NCI-H2227 (cell line): ENCODE measurements around the gene CD302.
A peak's percentile ranks its signal among the peaks of the same experiment; 100 is the strongest.
"Not testable (repeated sequence)": the region's sequence is repeated elsewhere in the genome, so short reads cannot be mapped to it uniquely, and the experiment has no call there.

Source experiments
- DNase-seq: peaks from one replicate; lab custom pipeline; 2025; ENCODE audit not compliant: unreplicated experiment; lab: John Stamatoyannopoulos, UW

Gene CD302

GRCh38 chr2:159797543-159798375 lies at the start of gene CD302:
CD302 (minus strand) TSS chr2:159798208; CDS start chr2:159798198, 10 bp downstream.
- DNase-seq = peak; percentile 86

GRCh38 chr2:159846564-159846963 lies 48.6 kb upstream of the CD302 start:
- no peak for DNase-seq

- DNase-seq = no peak
Measured at GRCh38 chr2:159840616-159841015, 42.6 kb upstream of the CD302 start.

- no peak for DNase-seq
Measured at GRCh38 chr2:159832858-159833257, 34.9 kb upstream of the CD302 start.

- no peak for DNase-seq
Measured at GRCh38 chr2:159832026-159832425, 34.0 kb upstream of the CD302 start.

- no peak for DNase-seq
Measured at GRCh38 chr2:159829376-159829775, 31.4 kb upstream of the CD302 start.

- DNase-seq = no peak
Measured at GRCh38 chr2:159828738-159829137, 30.7 kb upstream of the CD302 start.

- DNase-seq = not testable (repeated sequence)
Measured at GRCh38 chr2:159822478-159822833, 24.4 kb upstream of the CD302 start.

- peak; percentile 50 for DNase-seq
Measured at GRCh38 chr2:159821775-159822477, 23.9 kb upstream of the CD302 start.

GRCh38 chr2:159818940-159819339 lies 20.9 kb upstream of the CD302 start:
- DNase-seq = no peak

- no peak for DNase-seq
Measured at GRCh38 chr2:159817283-159817682, 19.3 kb upstream of the CD302 start.

GRCh38 chr2:159811232-159811631 lies 13.2 kb upstream of the CD302 start:
- no peak for DNase-seq

GRCh38 chr2:159808032-159808425 lies 10.0 kb upstream of the CD302 start:
- no peak for DNase-seq

- peak; percentile 67 for DNase-seq
Measured at GRCh38 chr2:159807183-159808031, 9.4 kb upstream of the CD302 start.

GRCh38 chr2:159804941-159805340 lies 6.9 kb upstream of the CD302 start:
- DNase-seq = no peak

- no peak for DNase-seq
Measured at GRCh38 chr2:159803235-159803962, 5.4 kb upstream of the CD302 start.

- DNase-seq = no peak
Measured at GRCh38 chr2:159802673-159803072, 4.7 kb upstream of the CD302 start.

GRCh38 chr2:159799833-159800232 lies 1.8 kb upstream of the CD302 start:
- no peak for DNase-seq

GRCh38 chr2:159798376-159798725 lies 343 bp upstream of the CD302 start:
- no peak for DNase-seq

- no peak for DNase-seq
Measured at GRCh38 chr2:159797225-159797542, 824 bp downstream of the CD302 start.
